ENCODE measurements around the gene SRXN1.

SRXN1 gene

GRCh38 chr20:680638-681187, 27.7 kb upstream of the SRXN1 start:
- no peak for DNase-seq
- no peak overlapping the region for H3K4me3 ChIP-seq
- intact Hi-C loops (cut with DNase I; ENCODE audit: low total_unique reads): no loop called here
- H3K27ac ChIP-seq: no peak overlapping the region
- H3K4me1 ChIP-seq: peaks cover 0 to 13% (median 10%) of the 10 kb centered on the region in 4 donors
- no peaks in the 10 kb centered on the region for H3K9me3 ChIP-seq
- no peak for TF ChIP-seq CTCF (IDR thresholded peaks at IDR 0.05)
- peaks cover 0 to 77% of the 10 kb centered on the region in 2 donors for H3K27me3 ChIP-seq
- H3K36me3 ChIP-seq: no peaks in the 10 kb centered on the region

GRCh38 chr20:677957-678356, 25.0 kb upstream of the SRXN1 start:
- intact Hi-C loops (cut with DNase I; ENCODE audit: low total_unique reads): no loop called here
- no peaks in the 10 kb centered on the region for H3K9me3 ChIP-seq
- H3K27ac ChIP-seq: no peak overlapping the region
- TF ChIP-seq CTCF (IDR thresholded peaks at IDR 0.05): no peak
- H3K4me3 ChIP-seq: no peak overlapping the region
- H3K36me3 ChIP-seq: no peaks in the 10 kb centered on the region
- H3K27me3 ChIP-seq: peaks cover 0 to 77% of the 10 kb centered on the region in 2 donors
- peaks cover 0 to 20% (median 16%) of the 10 kb centered on the region in 4 donors for H3K4me1 ChIP-seq
- DNase-seq: no peak

- H3K9me3 ChIP-seq: no peaks in the 10 kb centered on the region
- H3K4me3 ChIP-seq: no peak overlapping the region
- H3K27ac ChIP-seq: no peak overlapping the region
- peaks cover 0 to 77% of the 10 kb centered on the region in 2 donors for H3K27me3 ChIP-seq
- H3K36me3 ChIP-seq: no peaks in the 10 kb centered on the region
- intact Hi-C loops (cut with DNase I; ENCODE audit: low total_unique reads): no loop called here
- H3K4me1 ChIP-seq: peaks cover 0 to 20% (median 16%) of the 10 kb centered on the region in 4 donors
- no peak for DNase-seq
- no peak for TF ChIP-seq CTCF (IDR thresholded peaks at IDR 0.05)
Observed at GRCh38 chr20:676967-677366, 24.0 kb upstream of the SRXN1 start.

GRCh38 chr20:676315-676937, 23.4 kb upstream of the SRXN1 start:
- Histone ChIP-seq H3K36me3 (no peaks in the 10 kb centered on the region), H3K4me1 (peaks cover 0 to 20% (median 16%) of the 10 kb centered on the region in 4 donors), H3K9me3 (no peaks in the 10 kb centered on the region), H3K27ac (no peak overlapping the region), H3K4me3 (peak overlapping the region in 1 of 2 donors; percentile 0), H3K27me3 (peaks cover 0 to 77% of the 10 kb centered on the region in 2 donors)
- intact Hi-C loops (cut with DNase I; ENCODE audit: low total_unique reads): no loop called here
- peak in 1 of 2 donors; percentile 51 for DNase-seq
- no peak for TF ChIP-seq CTCF (IDR thresholded peaks at IDR 0.05)

GRCh38 chr20:675453-676314, 22.7 kb upstream of the SRXN1 start, which contains the start of gene SCRT2:
TSS of gene SCRT2 (minus strand) at chr20:675802. CDS start at chr20:675601, 201 bp downstream.
- no peak for TF ChIP-seq CTCF (IDR thresholded peaks at IDR 0.05)
- no peaks in the 10 kb centered on the region for H3K36me3 ChIP-seq
- peaks cover 0 to 78% of the 10 kb centered on the region in 2 donors for H3K27me3 ChIP-seq
- peaks cover 0 to 20% (median 16%) of the 10 kb centered on the region in 4 donors for H3K4me1 ChIP-seq
- H3K27ac ChIP-seq: no peak within 1 kb of the TSS
- peak within 1 kb of the TSS in 1 of 2 donors; percentile 0 for H3K4me3 ChIP-seq
- intact Hi-C loops (cut with DNase I; ENCODE audit: low total_unique reads): no loop called here
- no peaks in the 10 kb centered on the region for H3K9me3 ChIP-seq
- peak; percentile 66 to 81 for DNase-seq

Measured in tibial artery (tissue), 4 donors.